GM21825 (cell line): ENCODE results near the gene ENTPD8.

Source experiments
- ATAC-seq: cut with Tn5 transposase; IDR thresholded peaks from one replicate; pipeline ENCODE4 v1.9.1; 2021; ENCODE audit warnings: mild to moderate bottlenecking, moderate library complexity; ENCODE audit not compliant: unreplicated experiment

ENTPD8 gene, protein sequence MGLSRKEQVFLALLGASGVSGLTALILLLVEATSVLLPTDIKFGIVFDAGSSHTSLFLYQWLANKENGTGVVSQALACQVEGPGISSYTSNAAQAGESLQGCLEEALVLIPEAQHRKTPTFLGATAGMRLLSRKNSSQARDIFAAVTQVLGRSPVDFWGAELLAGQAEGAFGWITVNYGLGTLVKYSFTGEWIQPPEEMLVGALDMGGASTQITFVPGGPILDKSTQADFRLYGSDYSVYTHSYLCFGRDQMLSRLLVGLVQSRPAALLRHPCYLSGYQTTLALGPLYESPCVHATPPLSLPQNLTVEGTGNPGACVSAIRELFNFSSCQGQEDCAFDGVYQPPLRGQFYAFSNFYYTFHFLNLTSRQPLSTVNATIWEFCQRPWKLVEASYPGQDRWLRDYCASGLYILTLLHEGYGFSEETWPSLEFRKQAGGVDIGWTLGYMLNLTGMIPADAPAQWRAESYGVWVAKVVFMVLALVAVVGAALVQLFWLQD

DNA sequence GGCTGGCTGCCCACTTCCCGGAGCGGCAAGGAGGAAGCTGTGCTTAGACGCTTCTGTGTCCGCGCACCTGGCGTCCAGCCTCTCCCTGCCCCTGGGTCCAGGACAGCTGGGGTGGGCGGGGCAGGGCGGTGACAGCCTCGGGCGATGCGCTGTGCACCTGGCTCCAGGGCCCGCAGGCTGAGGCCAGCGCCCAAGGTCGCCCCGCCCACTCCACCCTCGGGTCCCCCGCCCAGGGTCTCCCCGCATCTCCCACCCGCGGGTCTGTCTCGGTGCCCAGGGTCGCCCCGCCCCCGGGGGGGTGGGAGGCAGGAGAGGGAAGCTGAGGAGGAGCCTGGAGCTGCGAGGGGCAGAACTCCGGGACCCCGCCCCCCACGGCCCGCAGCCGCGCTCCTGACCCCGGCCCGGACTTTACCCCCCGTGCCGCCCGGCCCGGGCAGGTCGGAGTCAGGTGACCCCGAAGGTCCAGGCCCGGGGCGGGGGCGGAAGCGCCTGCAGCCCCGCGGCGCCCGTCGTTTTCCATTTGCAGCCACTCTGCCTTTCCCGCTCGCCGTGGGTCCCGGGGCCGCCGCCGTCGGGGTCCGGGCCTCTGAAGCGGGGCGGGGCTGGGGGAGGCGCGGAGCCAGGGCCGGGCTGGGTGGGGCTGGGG is at the start of gene ENTPD8:
ENTPD8 (minus strand) TSS at position 69 of the 646 bp plus-strand sequence. CDS start 3,072 bp downstream, outside the sequence.
- no peak for ATAC-seq

DNA sequence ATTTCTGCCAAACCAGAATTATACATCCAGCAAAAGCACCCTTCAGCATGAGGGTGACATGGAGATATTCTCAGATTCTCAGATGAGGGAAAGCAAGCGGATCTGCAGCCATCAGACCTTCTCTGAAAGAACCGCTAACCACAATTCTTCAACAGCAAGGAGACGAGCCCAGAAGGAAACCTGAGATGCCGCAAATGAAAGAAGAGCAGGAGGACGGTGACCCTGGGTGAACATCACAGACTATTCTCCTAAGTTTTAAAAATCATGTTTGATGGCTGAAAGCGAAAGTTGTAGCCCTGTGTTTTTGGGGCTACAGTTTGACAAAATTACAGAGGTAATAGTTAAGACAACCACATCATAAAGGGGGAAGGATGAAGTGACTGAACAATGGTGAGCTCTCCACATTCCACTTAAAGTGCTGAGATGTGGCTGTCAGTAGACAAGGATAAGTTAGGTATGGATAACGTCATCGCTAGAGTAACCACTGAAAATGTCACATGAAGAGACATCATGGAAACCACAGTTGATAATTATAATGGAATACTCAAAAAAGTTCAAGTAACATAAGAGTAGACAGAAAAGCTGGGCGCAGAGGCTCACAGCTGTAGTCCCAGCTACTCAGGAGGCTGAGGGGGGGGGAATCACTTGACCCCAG is 49.5 kb upstream of the ENTPD8 start:
- no peak for ATAC-seq

DNA sequence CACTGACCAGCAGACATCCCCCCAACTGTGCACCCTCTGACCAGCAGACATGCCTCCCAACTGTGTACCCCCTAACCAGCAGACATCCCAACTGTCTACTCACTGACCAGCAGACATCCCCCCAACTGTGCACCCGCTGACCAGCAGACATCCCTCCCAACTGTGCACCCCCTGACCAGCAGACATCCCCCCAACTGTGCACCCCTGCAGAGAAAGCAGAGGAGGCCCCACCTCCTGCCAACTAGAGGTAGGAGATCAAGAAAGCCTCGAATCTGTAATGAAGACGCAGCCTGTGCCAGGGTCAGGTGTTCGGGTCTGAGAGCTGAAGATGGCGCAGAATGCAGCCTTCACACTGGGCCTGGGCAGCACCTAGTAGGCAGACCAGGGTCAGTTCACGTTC is 47.7 kb upstream of the ENTPD8 start:
- no peak for ATAC-seq

DNA sequence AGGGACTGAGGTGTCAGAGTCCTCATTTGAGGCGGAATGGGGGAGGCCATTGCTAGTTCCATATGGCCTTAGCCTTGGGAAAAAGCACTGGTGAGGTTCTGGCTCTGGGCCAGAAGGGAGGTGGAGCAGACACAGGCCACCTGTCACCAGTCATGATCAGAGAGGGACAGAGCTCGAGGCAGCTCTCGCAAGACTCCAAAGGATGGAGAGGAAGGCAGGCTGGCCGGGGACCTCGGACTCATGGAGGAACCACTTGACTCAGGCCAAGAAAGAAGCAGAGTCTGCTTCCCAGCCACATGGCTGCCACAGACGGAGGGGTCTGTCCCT is 47.1 kb upstream of the ENTPD8 start:
- ATAC-seq = no peak

DNA sequence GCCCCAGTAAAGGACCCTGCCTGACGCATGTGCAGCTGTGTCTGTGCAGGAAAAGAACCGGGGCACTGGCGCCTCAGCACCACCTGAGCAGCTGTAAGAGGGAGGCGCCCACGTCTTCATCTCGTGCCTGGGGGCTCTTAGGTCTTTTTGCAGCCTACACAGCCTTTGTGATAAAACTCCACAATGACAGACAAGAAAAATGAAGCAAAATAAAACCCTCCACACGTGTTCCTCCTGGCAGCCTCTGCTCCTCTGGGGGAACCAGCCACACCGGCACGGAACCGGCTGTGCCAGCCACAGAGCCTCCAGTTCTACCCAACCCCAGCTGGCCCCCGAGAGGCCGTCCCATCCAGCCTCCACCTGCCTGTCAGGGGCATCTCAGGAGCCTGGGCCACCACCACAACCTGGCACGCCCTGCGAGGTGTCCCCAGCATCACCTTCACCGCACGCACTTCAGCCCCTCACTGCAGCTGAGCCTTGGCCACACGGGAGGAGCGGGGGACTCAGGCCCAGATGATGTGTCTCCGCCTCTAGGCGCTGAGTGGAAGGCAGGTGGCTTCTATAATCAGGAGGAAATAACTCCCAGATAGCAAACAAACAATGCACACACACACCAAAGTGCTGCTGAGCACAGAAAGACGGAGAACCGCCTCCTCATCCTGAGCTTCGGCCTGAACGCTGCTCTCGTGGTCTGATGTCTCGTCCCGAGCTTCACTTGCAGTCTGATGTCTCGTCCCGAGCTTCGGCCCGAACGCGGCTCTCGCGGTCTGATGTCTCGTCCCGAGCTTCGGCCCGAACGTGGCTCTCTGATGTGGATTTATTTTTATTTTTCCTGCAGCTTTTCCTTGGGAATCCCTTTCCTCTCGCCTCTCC is 46.5 kb upstream of the ENTPD8 start:
- no peak for ATAC-seq

DNA sequence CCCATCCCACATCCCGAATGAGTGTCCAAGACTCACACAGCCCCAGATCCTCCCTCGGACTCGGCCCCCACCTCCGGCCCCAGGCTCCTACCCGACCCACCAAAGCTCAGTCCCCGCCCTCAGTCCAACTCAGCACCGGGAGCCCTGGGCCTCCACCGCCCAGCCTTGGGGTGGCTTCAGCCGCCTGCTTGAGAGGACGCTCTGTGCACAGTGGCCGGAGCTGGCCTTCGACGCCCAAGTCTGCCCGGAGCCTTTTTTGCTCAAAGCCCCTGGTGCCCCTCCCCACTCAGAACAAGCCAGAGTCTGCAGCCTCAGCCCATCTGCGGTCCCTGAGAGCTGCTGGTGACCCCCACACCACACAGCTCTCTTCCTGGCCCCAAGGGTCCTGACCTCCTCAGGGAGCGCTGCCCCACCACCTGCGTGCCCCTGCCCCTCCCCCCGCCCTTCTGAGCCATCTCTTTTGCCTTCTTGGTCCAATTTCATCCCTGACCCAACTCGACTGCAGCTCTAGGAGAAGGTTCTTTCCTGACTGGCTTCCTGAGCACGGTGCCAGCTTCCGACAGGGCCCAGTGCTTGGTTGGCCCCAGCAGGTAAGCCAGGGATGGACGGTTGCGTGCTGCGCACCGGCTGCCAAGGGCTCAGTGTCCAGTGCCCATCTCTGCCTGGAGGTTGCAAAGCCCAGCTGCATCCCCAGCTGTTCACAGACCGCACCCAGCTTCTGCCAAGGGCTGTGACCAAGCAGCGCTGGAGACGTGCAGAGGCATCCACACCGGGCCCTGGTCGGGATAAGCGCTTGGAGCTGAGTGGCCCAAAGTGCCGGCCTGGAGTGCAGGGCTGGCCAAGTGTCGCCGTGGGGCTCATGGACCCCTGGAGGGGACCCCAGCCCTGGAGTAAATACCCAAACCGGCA is 45.6 kb upstream of the ENTPD8 start:
- ATAC-seq = no peak

DNA sequence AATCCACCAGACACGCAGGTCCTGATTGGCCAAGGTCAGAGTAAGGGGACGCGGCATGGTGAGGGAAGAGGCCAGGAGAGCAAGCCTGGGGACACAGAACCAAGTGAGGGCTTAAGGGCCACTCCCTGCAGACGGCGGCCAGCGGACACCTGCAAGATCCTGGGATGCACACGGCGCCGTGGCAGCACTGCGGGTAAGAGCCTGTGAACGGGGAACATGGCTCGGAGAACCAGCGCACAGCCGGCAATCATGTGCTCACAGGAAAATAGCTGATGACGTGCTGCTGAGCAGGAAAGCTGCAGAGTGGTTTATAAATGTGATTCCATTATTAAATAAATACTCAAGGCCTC is 45.0 kb upstream of the ENTPD8 start:
- ATAC-seq = no peak

DNA sequence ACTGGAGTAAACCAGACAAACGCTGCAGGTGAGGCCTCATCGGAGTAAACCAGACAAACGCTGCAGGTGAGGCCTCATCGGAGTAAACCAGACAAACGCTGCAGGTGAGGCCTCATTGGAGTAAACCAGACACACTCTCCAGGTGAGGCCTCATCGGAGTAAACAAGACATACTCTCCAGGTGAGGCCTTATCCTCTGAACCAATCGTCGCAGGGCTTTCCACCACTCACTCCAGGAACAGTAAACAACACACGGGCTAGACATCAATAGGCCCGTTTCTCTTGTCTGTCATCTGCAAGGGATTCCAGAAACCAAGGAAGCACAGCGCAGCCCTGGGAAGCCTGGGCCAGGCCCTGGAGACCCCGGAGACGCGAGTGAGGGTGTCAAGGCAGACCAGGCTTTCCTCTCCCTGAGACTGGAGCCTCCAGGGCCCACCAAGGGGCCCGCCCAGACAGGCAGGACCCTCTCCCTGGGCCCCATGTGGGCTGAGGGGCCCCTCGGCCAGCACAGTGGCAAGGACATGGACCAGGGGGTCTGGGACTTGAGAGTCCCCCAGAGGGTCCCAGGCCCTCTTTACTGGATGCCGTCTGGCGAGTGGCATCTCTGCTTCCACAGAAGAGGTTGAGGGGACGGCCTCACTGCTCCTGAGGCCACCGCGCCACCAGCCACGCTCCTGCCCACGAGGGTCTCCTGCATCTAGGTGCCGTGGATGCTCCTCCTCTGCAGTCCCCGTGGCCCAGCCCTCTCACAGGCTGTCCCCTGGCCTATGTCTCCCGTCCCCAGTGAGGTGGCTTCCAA is 44.4 kb upstream of the ENTPD8 start:
- ATAC-seq = no peak

DNA sequence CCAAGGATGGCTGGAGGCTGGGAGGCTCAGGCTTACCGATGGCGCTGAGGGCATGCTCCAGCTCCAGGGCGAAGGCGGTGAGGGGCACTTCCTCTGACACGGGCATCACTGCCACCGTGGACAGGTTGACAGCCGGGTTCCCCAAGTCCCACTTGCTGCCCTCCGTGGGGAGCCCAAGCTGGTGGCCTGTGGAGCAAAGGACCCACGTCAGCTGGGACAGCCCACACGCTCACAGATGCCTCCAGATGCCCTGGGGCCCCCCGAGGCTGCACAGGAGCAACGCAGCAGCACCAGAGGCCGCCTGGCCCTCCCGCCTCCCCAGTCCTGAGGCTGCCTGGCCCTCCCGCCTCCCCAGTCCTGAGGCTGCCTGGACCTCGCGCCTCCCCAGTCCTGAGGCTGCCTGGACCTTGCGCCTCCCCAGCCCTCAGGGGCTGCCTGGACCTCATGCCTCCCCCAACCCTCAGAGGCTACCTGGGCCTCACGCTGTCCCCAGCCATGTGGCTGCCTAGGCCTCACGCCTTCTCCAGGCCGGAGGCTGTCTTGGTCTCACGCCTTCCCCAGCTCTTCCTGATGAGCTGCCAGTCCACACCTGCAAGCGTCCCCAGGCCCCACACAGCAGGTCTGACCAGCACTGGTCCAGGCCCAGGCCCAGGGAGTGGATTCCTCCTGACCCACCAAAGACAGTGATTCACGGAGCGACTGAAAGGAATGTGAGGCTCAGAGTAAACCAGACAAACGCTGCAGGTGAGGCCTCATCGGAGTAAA is 43.6 kb upstream of the ENTPD8 start:
- no peak for ATAC-seq

DNA sequence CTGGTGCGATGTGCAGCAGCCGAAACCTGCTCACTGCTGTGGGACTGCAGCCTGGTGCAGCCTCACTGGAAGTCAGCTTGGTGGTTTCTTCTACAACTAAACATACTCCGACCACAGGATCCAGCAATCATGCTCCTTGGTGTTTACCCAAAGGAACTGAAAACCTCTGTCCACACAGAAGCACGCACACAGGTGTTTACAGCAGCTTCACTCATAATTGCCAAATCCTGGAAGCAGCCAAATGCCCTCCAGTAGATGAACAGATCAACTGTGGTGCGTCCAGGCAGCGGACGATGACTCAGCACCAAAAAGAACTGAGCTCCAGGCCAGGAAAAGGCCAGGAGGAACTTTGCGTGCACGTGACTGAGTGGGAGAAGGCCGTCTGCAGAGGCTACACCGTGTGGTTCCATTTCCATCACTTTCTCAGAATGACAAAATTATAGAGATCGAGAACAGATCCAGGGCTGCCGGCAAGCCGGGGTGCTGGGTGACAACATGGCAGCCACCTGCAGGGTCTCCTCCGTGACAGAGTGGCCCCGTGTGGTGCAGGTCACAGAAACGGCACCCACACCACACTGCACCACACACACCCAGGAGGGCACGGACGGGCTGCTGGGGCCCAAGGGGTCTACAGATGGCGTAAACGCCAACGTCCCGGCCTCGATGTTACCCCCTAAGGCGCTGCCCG is 41.1 kb upstream of the ENTPD8 start:
- ATAC-seq = no peak

DNA sequence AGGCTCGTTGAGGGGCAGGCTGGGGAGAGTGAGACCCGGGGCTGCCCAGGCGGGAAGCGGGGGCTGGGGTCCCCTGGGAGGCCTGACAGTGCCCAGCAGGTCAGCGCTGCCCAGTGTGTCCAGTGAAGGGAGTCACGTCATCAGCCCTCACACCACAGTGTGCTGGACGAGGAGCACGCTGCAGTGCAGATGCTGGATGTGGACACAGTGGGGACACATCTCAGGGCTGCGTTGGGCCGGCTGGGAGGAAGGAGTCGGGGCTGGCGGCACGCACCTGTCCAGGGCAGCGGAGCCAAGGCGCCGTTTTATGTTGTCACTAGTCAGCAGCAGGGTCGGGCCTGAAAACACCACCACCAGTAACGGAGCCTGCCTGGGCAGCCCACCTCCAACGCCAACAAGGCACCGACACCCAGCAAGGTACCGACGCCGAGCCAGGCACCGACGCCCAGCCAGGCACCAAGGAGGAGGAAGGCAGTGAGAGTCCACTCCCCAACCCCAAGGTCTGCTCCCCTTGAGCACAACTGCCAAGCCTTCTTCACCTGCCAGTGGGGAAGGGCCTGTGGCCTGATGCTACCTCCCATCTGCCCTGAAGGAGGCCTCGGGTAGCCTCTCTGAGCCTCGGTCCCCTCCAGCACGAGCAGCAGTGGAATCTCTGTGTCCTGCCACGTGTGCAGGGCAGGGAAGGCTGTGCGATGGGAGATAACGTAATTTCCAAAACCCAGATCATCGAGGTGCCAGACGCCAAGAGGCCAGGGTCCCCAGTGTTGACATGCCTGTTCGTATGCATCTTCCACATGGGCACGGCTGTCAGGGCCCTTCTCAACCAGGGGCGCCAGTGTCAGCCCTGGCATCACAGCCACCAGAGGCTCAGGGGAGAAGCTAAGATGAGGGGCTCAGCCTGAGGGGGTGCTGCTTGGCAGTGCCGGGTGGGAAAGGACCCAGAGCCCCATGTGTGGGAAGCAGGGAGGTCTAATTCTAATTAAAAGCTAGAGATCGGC is 39.8 kb upstream of the ENTPD8 start:
- ATAC-seq = no peak

DNA sequence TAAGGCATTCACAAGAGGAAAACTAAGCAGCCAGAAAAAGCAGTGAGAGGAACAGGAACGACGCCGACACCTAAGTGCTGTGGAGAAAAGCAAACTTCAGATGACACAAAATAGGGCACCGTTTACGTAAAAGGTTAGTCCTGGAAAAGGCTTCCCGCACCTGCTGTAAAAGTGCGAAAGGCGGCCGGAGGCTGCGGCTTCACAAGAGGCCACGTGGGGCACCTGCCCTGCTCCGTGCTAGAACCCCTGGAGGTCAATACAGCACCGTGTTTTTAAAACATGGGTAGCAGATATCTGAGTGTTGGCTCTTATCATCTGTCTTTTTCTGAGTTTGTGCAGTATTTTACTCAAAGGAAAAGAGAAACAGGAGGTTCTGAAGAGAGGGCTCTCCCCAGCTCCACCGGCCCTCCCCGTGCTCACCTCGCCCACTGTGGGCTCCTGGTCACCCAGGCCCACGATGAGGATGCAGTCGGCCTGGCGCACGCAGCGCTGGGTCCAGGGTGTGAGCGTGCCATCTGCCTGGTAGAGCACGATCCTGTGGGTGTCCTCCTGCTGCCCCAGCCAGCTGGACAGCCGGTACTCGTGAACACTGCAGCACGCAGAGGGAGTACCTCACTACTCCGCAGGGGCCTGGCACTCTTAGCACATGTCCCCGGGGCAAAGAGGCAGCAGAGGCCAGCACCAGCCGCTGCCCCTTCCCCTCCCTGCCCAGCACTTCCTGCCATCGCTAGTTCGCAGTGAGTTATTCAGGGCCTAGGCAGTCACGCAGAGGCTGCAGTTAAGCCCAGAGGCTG is 38.9 kb upstream of the ENTPD8 start:
- ATAC-seq = no peak

DNA sequence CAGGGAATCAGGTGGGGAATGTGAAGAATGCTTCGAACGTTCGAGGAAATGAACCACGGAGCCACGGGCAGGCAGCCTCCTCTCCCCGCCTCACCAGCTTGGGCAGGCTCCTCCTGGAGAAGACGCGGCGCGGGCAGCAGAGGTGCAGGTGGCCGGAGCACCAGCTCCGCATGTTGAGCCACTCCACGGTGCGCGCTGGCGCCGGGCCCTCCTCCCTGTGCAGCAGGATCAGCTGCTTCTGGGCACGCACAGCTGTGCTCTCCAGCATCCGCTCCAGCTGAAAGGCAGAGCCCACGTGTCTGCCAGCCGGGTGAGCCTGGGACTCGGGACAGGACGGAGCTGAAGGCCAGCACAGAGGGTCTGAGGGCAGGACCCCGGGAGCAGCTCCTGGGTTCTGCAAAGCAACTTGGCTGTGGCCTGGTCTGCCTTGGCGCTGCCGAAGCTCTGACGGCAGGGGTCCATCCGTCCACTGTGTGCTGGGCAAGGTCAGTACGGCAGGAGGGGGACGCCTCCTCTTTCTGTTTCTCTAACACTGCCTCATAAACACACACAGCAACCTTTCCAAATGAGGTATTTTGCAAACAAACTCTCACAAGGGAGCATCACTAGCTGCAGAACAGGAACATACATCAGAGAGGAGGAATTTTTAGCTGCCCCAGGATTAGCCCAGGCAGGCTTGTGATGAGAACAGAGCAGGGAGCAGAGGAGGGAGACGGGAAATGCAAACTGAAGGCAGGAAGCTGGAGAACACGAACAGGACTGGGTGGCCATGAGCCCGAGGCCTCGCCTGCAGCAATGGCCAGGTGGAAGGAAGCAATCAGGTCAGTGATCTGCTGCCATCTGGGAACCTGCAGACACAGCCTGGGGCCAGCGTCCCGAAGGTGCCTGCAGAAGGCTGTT is 38.1 kb upstream of the ENTPD8 start:
- no peak for ATAC-seq

DNA sequence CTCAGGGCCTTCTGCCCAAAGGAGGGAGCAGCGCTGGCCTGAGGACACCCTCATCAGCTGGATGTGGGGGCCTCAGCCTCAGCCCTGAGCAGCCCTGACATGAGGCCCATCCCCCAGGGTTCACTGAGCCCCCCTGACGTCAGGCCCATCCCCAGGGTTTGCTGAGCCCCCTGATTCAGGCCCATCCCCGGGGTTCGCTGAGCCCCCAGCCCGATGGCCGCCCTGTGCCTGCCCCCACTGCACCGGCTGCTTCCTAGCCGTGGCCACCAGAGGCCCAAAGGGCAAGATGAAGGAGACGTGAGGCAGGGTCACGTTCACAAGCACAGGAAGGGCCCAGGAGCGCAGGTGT is 37.4 kb upstream of the ENTPD8 start:
- ATAC-seq = no peak
